HepG2 (cell line): ENCODE measurements around the gene IFNAR2. TPM values are rescaled to one million over a fixed set of nuclear protein-coding genes. Genes with fewer than 3 reads are reported as not detected.

Source experiments
- ATAC-seq: fragments of 200-7000 bp; cut with Tn5 transposase; 3 replicates; pipeline ENCODE4 v1.9.1; 2020; ENCODE audit warnings: mild to moderate bottlenecking, moderate library complexity
- BruUV-seq: library from RNA; stranded (reverse); fragments of 400-500 nt; replicated peaks from 2 replicates; lab custom pipeline; 2021; lab: Mats Ljungman, UMichigan
- CTCF ChIA-PET: fragments of 300-600 bp; formaldehyde crosslinking; extraction: SDS; loops from one replicate; lab custom pipeline; 2021; ENCODE audit warnings: low total read pairs, inconsistent platforms, low intra/inter-chr PET ratio; lab: Yijun Ruan, JAX
- POLR2A ChIA-PET: fragments of 350-600 bp; sonication (Branson Sonifier 250); formaldehyde crosslinking; loops from one replicate; lab custom pipeline; 2020; ENCODE audit warnings: antibody characterized with exemption, inconsistent platforms; lab: Yijun Ruan, JAX
- DNase-seq: peaks from one replicate; pipeline ENCODE4 v3.0.0-alpha.2; 2015; ENCODE audit warnings: low spot score
- FAIRE-seq: peaks from 3 replicates; lab custom pipeline; 2011; peaks lifted over from hg19 to GRCh38; lab: Jason Lieb, UNC
- H2AFZ ChIP-seq: one replicate; pipeline ENCODE4 v1.6.1; 2011; ENCODE audit warnings: low read length, inconsistent platforms
- H3K27ac ChIP-seq: fragments of 300-600 bp; 3 replicates; pipeline ENCODE4 v1.8.0; 2011; ENCODE audit warnings: mixed run types, mild to moderate bottlenecking, mixed read lengths, low read length, inconsistent platforms; ENCODE audit not compliant: insufficient read depth; ENCODE audit errors: extremely low read length
- H3K27me3 ChIP-seq, 2 experiments: fragments of 200-600 bp in 1 of 2; 2 replicates in 1 of 2; 3 replicates in 1 of 2; pipeline versions ENCODE4 v1.6.0 to v1.8.0; 2011; ENCODE audit warnings: low read length in 2 of 2, mild to moderate bottlenecking in 2 of 2, moderate library complexity in 2 of 2, inconsistent platforms in 1 of 2; ENCODE audit not compliant: insufficient read depth in 2 of 2, control insufficient read depth in 1 of 2
- H3K36me3 ChIP-seq, 2 experiments: fragments of 200-600 bp in 1 of 2; replicated peaks in 1 of 2; 2 replicates in 1 of 2; 3 replicates in 1 of 2; pipeline versions ENCODE4 v1.5.1 to v1.8.0; 2011; ENCODE audit warnings: low read length in 2 of 2, inconsistent platforms in 1 of 2; ENCODE audit not compliant: insufficient read depth in 2 of 2, control insufficient read depth in 1 of 2
- H3K4me1 ChIP-seq: 2 replicates; pipeline ENCODE4 v1.5.1; 2012; ENCODE audit warnings: low read length, inconsistent platforms; ENCODE audit not compliant: insufficient read depth
- H3K4me2 ChIP-seq: 2 replicates; pipeline ENCODE4 v1.6.0; 2011; ENCODE audit warnings: low read depth, low read length, inconsistent platforms
- H3K4me3 ChIP-seq, 3 experiments: fragments of 200-600 bp in 1 of 3; sonication (generic), shearing (Covaris generic) in 1 of 3; replicated peaks in 1 of 3; 2 replicates each; pipeline ENCODE4 v1.5.1; 2011 to 2016; ENCODE audit warnings: low read length in 3 of 3, inconsistent platforms in 2 of 3, low read depth in 2 of 3, mild to moderate bottlenecking in 2 of 3, control low read depth in 1 of 3, mixed read lengths in 1 of 3; ENCODE audit not compliant: insufficient read depth in 1 of 3
- H3K79me2 ChIP-seq: one replicate; pipeline ENCODE4 v1.6.1; 2011; ENCODE audit warnings: low read length, inconsistent platforms; ENCODE audit not compliant: insufficient read depth
- H3K9ac ChIP-seq: 2 replicates; pipeline ENCODE4 v1.6.0; 2011; ENCODE audit warnings: mild to moderate bottlenecking, low read depth, low read length, inconsistent platforms; ENCODE audit not compliant: insufficient read depth
- H3K9me3 ChIP-seq: 2 replicates; pipeline ENCODE4 v1.5.1; 2012; ENCODE audit warnings: mild to moderate bottlenecking, low read length
- H4K20me1 ChIP-seq: 2 replicates; pipeline ENCODE4 v1.6.0; 2011; ENCODE audit warnings: inconsistent platforms, mild to moderate bottlenecking, low read length, moderate library complexity; ENCODE audit not compliant: insufficient read depth
- ASH2L ChIP-seq: fragments of 300-600, 200-600 bp; sonication (generic); IDR thresholded peaks from 2 replicates; pipeline ENCODE4 v1.7.0; 2017; ENCODE audit warnings: low read depth, mild to moderate bottlenecking, moderate library complexity, mixed read lengths, low read length; ENCODE audit not compliant: insufficient read length
- MIXL1 ChIP-seq: IDR thresholded peaks from 2 replicates; pipeline ENCODE4 v1.6.1; 2016
- ZBED4 ChIP-seq: sonication (generic); formaldehyde crosslinking; IDR thresholded peaks from 2 replicates; pipeline ENCODE4 v1.4.0; 2020; ENCODE audit warnings: missing genetic modification reagents, borderline replicate concordance
- ZNF124 ChIP-seq: sonication (generic); formaldehyde crosslinking; IDR thresholded peaks from 2 replicates; pipeline ENCODE4 v1.4.0; 2020; ENCODE audit warnings: missing genetic modification reagents
- ZNF563 ChIP-seq: sonication (generic); formaldehyde crosslinking; IDR thresholded peaks from 2 replicates; pipeline ENCODE4 v1.8.0; 2022; ENCODE audit warnings: mild to moderate bottlenecking, moderate library complexity, missing genetic modification reagents
- ZNF720 ChIP-seq: sonication (generic); formaldehyde crosslinking; IDR thresholded peaks from 2 replicates; pipeline ENCODE4 v1.4.0; 2020; ENCODE audit warnings: missing genetic modification reagents
- ZNF740 ChIP-seq: sonication (generic); formaldehyde crosslinking; IDR thresholded peaks from 2 replicates; pipeline ENCODE4 v1.4.0; 2020; ENCODE audit warnings: missing genetic modification reagents
- WGBS: methylation state at CpG from one replicate; pipeline ENCODE4 v1.1.6; 2017; ENCODE audit warnings: low lambda C conversion rate; 5-methylcytosine and 5-hydroxymethylcytosine counted together
- in situ Hi-C: cut with HindIII; loops from 2 replicates; pipeline ENCODE4 v1.10.0; 2017; ENCODE audit warnings: low pct_unique_long_range_greater_than_20kb; ENCODE audit not compliant: extremely low pct_ligation_motif_present
- intact Hi-C: fragments of 100-400 bp; cut with micrococcal nuclease; formaldehyde crosslinking; loops from one replicate; pipeline ENCODE4 v1.10.0; 2022; ENCODE audit not compliant: unreplicated experiment
- polyA plus RNA-seq, 8 experiments: library from polyadenylated mRNA; depleted of rRNA in 3 of 8; stranded (reverse) in 7 of 8; unstranded in 1 of 8; fragments of >200 nt; fragmentation: Illumina TruSeq in 4 of 8; extraction: Trizol in 4 of 8; gene quantifications; 2 replicates each; pipeline versions ENCODE4 v1.2.1 to v1.2.3, GENCODE V29; 2011 to 2016; ENCODE audit warnings: low read depth in 4 of 8, missing spikeins in 1 of 8, mixed read lengths in 1 of 8; ENCODE audit not compliant: insufficient read depth in 1 of 8
- total RNA-seq, 5 experiments: library from RNA; depleted of rRNA; stranded (reverse); fragments of >200 nt; fragmentation: Illumina TruSeq; extraction: Trizol; gene quantifications; 2 replicates each; pipeline ENCODE4 v1.2.3, GENCODE V29; 2016; ENCODE audit warnings: low read depth in 1 of 5
- TF ChIP-seq, protein P1 (sequence below): sonication (generic); formaldehyde crosslinking; IDR thresholded peaks from 2 replicates; pipeline ENCODE4 v1.4.0; 2020; ENCODE audit warnings: missing genetic modification reagents

Gene IFNAR2
- total and polyA plus RNA-seq, 2 of the 13 experiments (the other 11 are each of a cell fraction or from before 2014, with no cell fraction given), result 5.1 to 24.1 TPM

- in situ Hi-C loops (no loop called here), intact Hi-C loops (no loop called here)
- Histone ChIP-seq H3K36me3 (no peaks in the 10 kb centered on the region), H3K4me3 (no peak overlapping the region), H3K79me2 (no peaks in the 10 kb centered on the region), H3K9me3 (no peaks in the 10 kb centered on the region), H2AFZ (no peak overlapping the region), H3K27me3 (no peaks in the 10 kb centered on the region), H3K9ac (no peak overlapping the region), H3K4me2 (no peak overlapping the region), H3K4me1 (peaks cover 54% of the 10 kb centered on the region), H4K20me1 (no peaks in the 10 kb centered on the region), H3K27ac (no peak overlapping the region)
- ATAC-seq, result no peak
- no TSS peak for BruUV-seq
- no peak for FAIRE-seq
- WGBS, result 87% methylated on average over 1 of the region's 1 CpG
- TF ChIP-seq ZNF740 (CRISPR knock-in tag), result no peak
- TF ChIP-seq ZNF124 (CRISPR knock-in tag), result no peak
- no peak for TF ChIP-seq ZNF563 (CRISPR knock-in tag)
- POLR2A ChIA-PET, result no interaction called here
- DNase-seq, result no peak
- CTCF ChIA-PET, result no interaction called here
These were observed 15.7 kb upstream of the IFNAR2 start for GRCh38 chr21:33214056-33214455.

- Histone ChIP-seq H3K4me3 (no peak overlapping the region), H3K27me3 (no peaks in the 10 kb centered on the region), H3K79me2 (no peaks in the 10 kb centered on the region), H3K4me2 (no peak overlapping the region), H3K36me3 (no peaks in the 10 kb centered on the region), H3K9me3 (no peaks in the 10 kb centered on the region), H3K27ac (no peak overlapping the region), H3K9ac (no peak overlapping the region), H4K20me1 (no peaks in the 10 kb centered on the region), H3K4me1 (peaks cover 46% of the 10 kb centered on the region), H2AFZ (no peak overlapping the region)
- intact Hi-C loops (no loop called here), in situ Hi-C loops (no loop called here)
- no TSS peak for BruUV-seq
- FAIRE-seq (no peak), DNase-seq (no peak), ATAC-seq (no peak)
- POLR2A ChIA-PET, result no interaction called here
- CTCF ChIA-PET, result no interaction called here
- 36% methylated on average over 2 of the region's 2 CpGs for WGBS
- no peak for TF ChIP-seq ASH2L
- no peak for TF ChIP-seq MIXL1
- no peak for TF ChIP-seq ZNF720 (CRISPR knock-in tag)
- TF ChIP-seq, protein P1, sequence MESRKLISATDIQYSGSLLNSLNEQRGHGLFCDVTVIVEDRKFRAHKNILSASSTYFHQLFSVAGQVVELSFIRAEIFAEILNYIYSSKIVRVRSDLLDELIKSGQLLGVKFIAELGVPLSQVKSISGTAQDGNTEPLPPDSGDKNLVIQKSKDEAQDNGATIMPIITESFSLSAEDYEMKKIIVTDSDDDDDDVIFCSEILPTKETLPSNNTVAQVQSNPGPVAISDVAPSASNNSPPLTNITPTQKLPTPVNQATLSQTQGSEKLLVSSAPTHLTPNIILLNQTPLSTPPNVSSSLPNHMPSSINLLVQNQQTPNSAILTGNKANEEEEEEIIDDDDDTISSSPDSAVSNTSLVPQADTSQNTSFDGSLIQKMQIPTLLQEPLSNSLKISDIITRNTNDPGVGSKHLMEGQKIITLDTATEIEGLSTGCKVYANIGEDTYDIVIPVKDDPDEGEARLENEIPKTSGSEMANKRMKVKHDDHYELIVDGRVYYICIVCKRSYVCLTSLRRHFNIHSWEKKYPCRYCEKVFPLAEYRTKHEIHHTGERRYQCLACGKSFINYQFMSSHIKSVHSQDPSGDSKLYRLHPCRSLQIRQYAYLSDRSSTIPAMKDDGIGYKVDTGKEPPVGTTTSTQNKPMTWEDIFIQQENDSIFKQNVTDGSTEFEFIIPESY (CRISPR knock-in tag), result no peak
- no peak for TF ChIP-seq ZBED4 (CRISPR knock-in tag)
These were observed 12.6 kb upstream of the IFNAR2 start for GRCh38 chr21:33217138-33217520.
